HFFc6 (cell line): ENCODE results near the gene EPS8L1. TPM values are rescaled to one million over a fixed set of nuclear protein-coding genes. Genes with fewer than 3 reads are reported as not detected.

ENCODE experiments used
- DNase-seq: peaks from one replicate; pipeline ENCODE4 v3.0.0-alpha.2; 2018
- H3K27ac Mint-ChIP-seq: 2 replicates; pipeline ENCODE4 v1.8.0; 2020; ENCODE audit warnings: mild to moderate bottlenecking, mixed read lengths
- H3K27me3 Mint-ChIP-seq: 2 replicates; pipeline ENCODE4 v1.8.0; 2021; ENCODE audit warnings: mild to moderate bottlenecking, moderate library complexity, mixed read lengths; ENCODE audit not compliant: insufficient read depth
- H3K36me3 Mint-ChIP-seq: 2 replicates; pipeline ENCODE4 v1.8.0; 2021; ENCODE audit warnings: low read depth, mixed read lengths
- H3K4me1 Mint-ChIP-seq: 2 replicates; pipeline ENCODE4 v1.8.0; 2020; ENCODE audit warnings: low read depth, mixed read lengths
- H3K4me3 Mint-ChIP-seq: 2 replicates; pipeline ENCODE4 v1.8.0; 2020; ENCODE audit warnings: mild to moderate bottlenecking, moderate library complexity, mixed read lengths
- H3K9me3 Mint-ChIP-seq: 2 replicates; pipeline ENCODE4 v1.8.0; 2020; ENCODE audit warnings: mild to moderate bottlenecking, mixed read lengths
- CTCF ChIP-seq: fragments of 200-600 bp; sonication (generic); IDR thresholded peaks from 2 replicates; pipeline ENCODE4 v1.5.0; 2021; ENCODE audit warnings: antibody characterized with exemption, mild to moderate bottlenecking
- total RNA-seq, 6 experiments: library from RNA; stranded (reverse); fragmentation: NEBNext Ultra II Directional; extraction: Animal tissue kit (Norgen Biotek cat#: 25700); gene quantifications; 2 replicates in 1 of 6; 3 replicates in 5 of 6; pipeline ENCODE4 v1.2.3, GENCODE V29; 2021

Gene EPS8L1
- total RNA-seq, 6 experiments from 2014 or later = 0.55 to 0.94 (median 0.64) TPM; not detected in 1

DNA sequence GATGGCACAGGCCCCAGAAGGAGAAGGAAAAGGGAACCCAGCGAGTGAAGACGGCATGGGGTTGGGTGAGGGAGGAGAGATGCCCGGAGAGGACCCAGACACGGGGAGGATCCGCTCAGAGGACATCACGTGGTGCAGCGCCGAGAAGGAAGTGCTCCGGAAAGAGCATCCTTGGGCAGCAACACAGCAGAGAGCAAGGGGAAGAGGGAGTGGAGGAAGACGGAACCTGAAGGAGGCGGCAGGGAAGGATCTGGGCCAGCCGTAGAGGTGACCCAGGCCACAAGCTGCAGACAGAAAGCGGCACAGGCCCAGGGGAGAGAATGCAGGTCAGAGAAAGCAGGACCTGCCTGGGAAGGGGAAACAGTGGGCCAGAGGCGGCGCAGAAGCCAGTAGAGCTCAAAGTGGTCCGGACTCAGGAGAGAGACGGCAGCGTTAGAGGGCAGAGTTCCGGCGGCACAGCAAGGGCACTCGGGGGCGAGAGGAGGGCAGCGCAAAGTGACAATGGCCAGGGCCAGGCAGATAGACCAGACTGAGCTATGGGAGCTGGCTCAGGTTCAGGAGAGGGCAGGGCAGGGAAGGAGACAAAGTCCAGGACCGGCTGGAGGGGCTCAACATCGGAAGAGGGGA lies 40.7 kb downstream of the EPS8L1 start:
- Mint-ChIP-seq H3K9me3 (no peaks in the 10 kb centered on the region), H3K27me3 (peaks cover 8% of the 10 kb centered on the region), H3K36me3 (peaks cover 10% of the 10 kb centered on the region), H3K27ac (peak overlapping the region; percentile 94), H3K4me3 (peak overlapping the region; percentile 97), H3K4me1 (peaks cover 34% of the 10 kb centered on the region)
- no peak for TF ChIP-seq CTCF
- DNase-seq = peak; percentile 73

- H3K36me3 Mint-ChIP-seq = peaks cover 10% of the 10 kb centered on the region
- H3K27ac Mint-ChIP-seq = peak within 1 kb of the TSS; percentile 97
- no peaks in the 10 kb centered on the region for H3K9me3 Mint-ChIP-seq
- no peak for DNase-seq
- H3K4me1 Mint-ChIP-seq = peaks cover 34% of the 10 kb centered on the region
- H3K27me3 Mint-ChIP-seq = peaks cover 11% of the 10 kb centered on the region
- peak within 1 kb of the TSS; percentile 97 for H3K4me3 Mint-ChIP-seq
- no peak for TF ChIP-seq CTCF
Measured at GRCh38 chr19:55116859-55117662, 41.4 kb downstream of the EPS8L1 start, which contains the start of gene PPP1R12C. TSS of gene PPP1R12C (minus strand) at chr19:55117637. CDS start at chr19:55117543, 94 bp downstream.

GRCh38 chr19:55117663-55118391 lies 42.2 kb downstream of the EPS8L1 start:
- H3K4me1 Mint-ChIP-seq = peaks cover 34% of the 10 kb centered on the region
- H3K4me3 Mint-ChIP-seq = peak overlapping the region; percentile 95
- peaks cover 10% of the 10 kb centered on the region for H3K36me3 Mint-ChIP-seq
- peak; percentile 20; the same call in 1 of the 2 replicates for TF ChIP-seq CTCF
- peak overlapping the region; percentile 97 for H3K27ac Mint-ChIP-seq
- DNase-seq = peak; percentile 99
- no peaks in the 10 kb centered on the region for H3K9me3 Mint-ChIP-seq
- peaks cover 16% of the 10 kb centered on the region for H3K27me3 Mint-ChIP-seq

DNA sequence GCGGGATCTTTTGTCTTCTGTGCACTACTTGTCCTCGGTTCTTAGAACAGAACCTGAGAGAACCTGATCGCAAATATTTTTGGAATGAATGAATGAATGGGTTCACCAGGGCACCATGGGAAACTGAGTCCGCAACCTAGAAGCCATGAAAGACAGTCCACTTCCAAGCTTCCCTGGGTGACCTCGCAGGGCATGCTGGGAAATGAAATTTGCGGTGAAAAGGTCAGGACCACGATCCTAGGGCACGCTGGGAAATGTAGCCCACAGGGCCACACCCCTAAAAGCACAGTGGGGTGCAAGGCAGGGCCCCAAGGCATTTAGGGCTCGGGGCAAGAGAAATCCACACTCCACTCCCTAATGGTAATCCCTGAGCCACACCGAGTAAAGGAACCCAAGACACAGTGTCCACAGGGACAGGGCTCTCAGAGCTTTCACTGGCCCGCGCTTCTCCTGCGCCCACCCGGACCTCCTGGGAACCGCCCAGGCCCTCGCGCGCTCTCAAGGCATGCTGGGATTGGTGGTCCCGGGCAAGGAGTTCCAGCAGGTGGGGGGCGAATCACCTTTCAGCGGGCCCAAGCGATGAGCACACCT lies 42.8 kb downstream of the EPS8L1 start:
- Mint-ChIP-seq H3K27me3 (peaks cover 20% of the 10 kb centered on the region), H3K27ac (peak overlapping the region; percentile 97; the same call in 1 of the 2 replicates), H3K36me3 (peaks cover 10% of the 10 kb centered on the region), H3K4me3 (peak overlapping the region; percentile 95), H3K9me3 (no peaks in the 10 kb centered on the region), H3K4me1 (peaks cover 31% of the 10 kb centered on the region)
- DNase-seq = no peak
- no peak for TF ChIP-seq CTCF

DNA sequence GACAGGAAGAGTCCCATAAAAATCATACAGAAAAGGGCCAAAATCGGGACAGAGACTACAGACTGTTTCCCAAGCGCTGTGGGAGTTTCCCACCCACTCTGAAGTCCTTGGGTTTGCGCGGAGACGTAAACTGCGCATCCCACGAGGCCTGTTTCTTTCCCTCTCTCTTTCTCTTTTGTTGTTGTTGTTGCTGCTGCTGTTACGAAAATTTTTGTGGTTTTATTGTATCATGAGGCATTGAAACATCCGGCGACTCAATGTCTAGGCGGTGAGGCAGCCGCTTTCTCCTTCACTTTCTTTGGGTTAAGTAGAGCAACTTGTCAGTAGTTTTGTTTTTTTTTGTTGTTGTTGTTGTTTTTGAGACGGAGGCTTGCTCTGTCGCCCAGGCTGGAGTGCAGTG lies 43.4 kb downstream of the EPS8L1 start:
- Mint-ChIP-seq H3K36me3 (peaks cover 10% of the 10 kb centered on the region), H3K9me3 (no peaks in the 10 kb centered on the region), H3K4me1 (peaks cover 26% of the 10 kb centered on the region), H3K27me3 (peaks cover 26% of the 10 kb centered on the region), H3K4me3 (no peak overlapping the region; the same call in 1 of the 2 replicates), H3K27ac (no peak overlapping the region)
- no peak for TF ChIP-seq CTCF
- no peak for DNase-seq
